Endothelial cell of umbilical vein (primary cell): ENCODE measurements around the gene SLC25A17.

Source experiments
- EZH2 ChIP-seq: IDR thresholded peaks from 2 replicates; pipeline ENCODE4 v1.6.1; 2012; ENCODE audit warnings: borderline replicate concordance, low read depth, mild to moderate bottlenecking, moderate library complexity, low read length, inconsistent platforms; ENCODE audit not compliant: severe bottlenecking
- FOS ChIP-seq: IDR thresholded peaks from 2 replicates; pipeline ENCODE4 v1.6.1; 2011; ENCODE audit warnings: mild to moderate bottlenecking, low read length, moderate library complexity, borderline replicate concordance; ENCODE audit not compliant: insufficient read depth
- GATA2 ChIP-seq: IDR thresholded peaks from 2 replicates; pipeline ENCODE4 v1.7.0; 2011; ENCODE audit warnings: low read depth, mild to moderate bottlenecking, moderate library complexity, mixed read lengths, low read length; ENCODE audit not compliant: insufficient read length, insufficient read depth
- JUN ChIP-seq: IDR thresholded peaks from 2 replicates; pipeline ENCODE4 v1.6.1; 2011; ENCODE audit warnings: borderline replicate concordance, low read depth; ENCODE audit not compliant: insufficient read length, insufficient read depth
- MYC ChIP-seq: IDR thresholded peaks from one replicate; pipeline ENCODE4 v1.6.1; 2011; ENCODE audit warnings: mild to moderate bottlenecking, low read depth, low read length
- POLR2A ChIP-seq: IDR thresholded peaks from 2 replicates; pipeline ENCODE4 v1.6.1; 2012; ENCODE audit warnings: low read depth, mild to moderate bottlenecking, control low read depth, low read length
- POLR2AphosphoS5 ChIP-seq: IDR thresholded peaks from 2 replicates; pipeline ENCODE4 v1.6.1; 2012; ENCODE audit warnings: low read depth, mild to moderate bottlenecking, control low read depth, low read length, moderate library complexity; ENCODE audit not compliant: insufficient read depth
- TF ChIP-seq, protein P1 (sequence below), 2 donors: IDR thresholded peaks; 1 replicate in 1 of 2; 2 replicates in 1 of 2; pipeline ENCODE4 v1.5.1; 2011; ENCODE audit warnings: low read length in 2 of 2, mild to moderate bottlenecking in 2 of 2, moderate library complexity in 2 of 2, control low read depth in 1 of 2, inconsistent platforms in 1 of 2, low read depth in 1 of 2; ENCODE audit not compliant: insufficient read depth in 1 of 2; ENCODE audit errors: extremely low read depth in 1 of 2
- TF ChIP-seq, protein P2 (sequence below): IDR thresholded peaks from 2 replicates; pipeline ENCODE4 v1.6.1; 2011; ENCODE audit not compliant: insufficient read depth, insufficient read length

DNA sequence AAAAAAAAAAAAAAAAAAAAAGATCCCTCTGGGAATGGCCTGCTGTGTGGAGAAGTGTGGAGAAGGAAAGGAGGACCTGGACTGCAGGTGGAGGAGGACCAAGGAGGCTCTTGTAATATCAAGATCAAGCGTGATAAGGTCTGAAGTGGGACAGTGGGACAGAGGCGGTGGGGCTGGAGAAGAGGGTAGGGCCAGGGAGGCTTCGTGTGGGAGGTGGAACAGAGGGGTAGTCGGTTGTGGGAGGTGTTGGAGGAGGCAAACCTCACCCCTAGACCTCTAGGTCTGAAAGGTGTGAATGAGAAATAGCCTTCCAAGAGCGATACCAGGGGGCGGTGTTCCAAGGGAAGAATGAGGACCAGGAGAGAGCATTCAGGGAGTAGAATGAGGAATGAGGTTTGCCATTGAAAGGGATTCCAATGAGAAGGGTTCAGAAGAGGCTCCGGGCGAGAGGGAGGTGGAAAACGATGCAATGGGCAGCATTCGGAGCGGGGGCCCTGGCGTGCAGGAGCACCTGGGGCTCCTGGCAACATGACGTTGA is 95.7 kb downstream of the SLC25A17 start:
- TF ChIP-seq POLR2A (no peak), EZH2 (no peak), POLR2AphosphoS5 (no peak), MYC (no peak), JUN (no peak), FOS (no peak), GATA2 (no peak)
- TF ChIP-seq, protein P1, sequence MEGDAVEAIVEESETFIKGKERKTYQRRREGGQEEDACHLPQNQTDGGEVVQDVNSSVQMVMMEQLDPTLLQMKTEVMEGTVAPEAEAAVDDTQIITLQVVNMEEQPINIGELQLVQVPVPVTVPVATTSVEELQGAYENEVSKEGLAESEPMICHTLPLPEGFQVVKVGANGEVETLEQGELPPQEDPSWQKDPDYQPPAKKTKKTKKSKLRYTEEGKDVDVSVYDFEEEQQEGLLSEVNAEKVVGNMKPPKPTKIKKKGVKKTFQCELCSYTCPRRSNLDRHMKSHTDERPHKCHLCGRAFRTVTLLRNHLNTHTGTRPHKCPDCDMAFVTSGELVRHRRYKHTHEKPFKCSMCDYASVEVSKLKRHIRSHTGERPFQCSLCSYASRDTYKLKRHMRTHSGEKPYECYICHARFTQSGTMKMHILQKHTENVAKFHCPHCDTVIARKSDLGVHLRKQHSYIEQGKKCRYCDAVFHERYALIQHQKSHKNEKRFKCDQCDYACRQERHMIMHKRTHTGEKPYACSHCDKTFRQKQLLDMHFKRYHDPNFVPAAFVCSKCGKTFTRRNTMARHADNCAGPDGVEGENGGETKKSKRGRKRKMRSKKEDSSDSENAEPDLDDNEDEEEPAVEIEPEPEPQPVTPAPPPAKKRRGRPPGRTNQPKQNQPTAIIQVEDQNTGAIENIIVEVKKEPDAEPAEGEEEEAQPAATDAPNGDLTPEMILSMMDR (IDR thresholded peaks at IDR 0.05; ENCODE audit: extremely low read depth in 1 of 2, insufficient read depth in 1 of 2, low read depth in 1 of 2, low read length in 2 of 2): no peak
- TF ChIP-seq, protein P2, sequence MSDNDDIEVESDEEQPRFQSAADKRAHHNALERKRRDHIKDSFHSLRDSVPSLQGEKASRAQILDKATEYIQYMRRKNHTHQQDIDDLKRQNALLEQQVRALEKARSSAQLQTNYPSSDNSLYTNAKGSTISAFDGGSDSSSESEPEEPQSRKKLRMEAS: no peak
